Hematopoietic multipotent progenitor cell treated with erythropoietin and hydrocortisone succinate and interleukin-3 and kit ligand, for 8 days (in vitro differentiated cells): ENCODE results near the gene RING1.
A peak's percentile ranks its signal among the peaks of the same experiment; 100 is the strongest.
"Not testable (repeated sequence)": the region's sequence is repeated elsewhere in the genome, so short reads cannot be mapped to it uniquely, and the experiment has no call there.

Experiments
- DNase-seq: peaks from one replicate; pipeline ENCODE4 v3.0.0-alpha.2; 2015

RING1 gene

DNA sequence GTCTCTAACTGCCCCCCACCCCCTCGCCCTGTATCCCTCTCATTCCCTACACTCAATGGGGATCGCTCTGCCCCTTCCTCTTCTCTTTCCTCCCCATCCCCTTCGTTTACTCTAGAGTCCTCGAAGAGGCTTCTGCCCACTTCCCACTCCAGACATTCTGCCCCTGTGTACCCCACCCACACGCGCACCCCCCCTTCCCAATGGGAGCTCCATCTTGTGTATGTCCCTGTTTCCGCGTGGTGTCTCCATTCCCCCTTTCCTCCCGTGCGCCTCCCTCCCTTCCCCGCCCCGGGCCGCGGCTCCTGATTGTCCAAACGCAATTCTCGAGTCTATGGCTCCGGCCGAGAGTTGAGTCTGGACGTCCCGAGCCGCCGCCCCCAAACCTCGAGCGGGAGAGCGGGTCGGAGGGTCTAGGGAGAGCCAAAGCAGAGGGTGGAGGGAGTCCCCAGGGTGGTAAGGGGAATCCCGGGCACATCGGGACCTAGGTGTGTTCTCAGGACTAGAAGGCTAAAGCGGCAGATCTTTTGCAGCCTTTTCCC lies 679 bp upstream of the RING1 start:
- DNase-seq: peak; percentile 35

DNA sequence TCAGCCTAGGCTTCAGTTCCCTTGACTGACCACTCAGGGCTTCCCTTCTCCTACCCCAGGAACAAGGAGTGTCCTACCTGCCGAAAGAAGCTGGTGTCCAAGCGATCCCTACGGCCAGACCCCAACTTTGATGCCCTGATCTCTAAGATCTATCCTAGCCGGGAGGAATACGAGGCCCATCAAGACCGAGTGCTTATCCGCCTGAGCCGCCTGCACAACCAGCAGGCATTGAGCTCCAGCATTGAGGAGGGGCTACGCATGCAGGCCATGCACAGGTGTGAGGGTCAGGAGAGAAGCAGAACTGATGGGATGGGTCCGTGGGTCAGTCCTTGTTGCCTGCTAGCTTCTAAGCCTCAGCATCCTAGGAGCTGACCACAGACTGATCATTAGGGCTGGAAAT lies 1.6 kb downstream of the RING1 start:
- DNase-seq: no peak

DNA sequence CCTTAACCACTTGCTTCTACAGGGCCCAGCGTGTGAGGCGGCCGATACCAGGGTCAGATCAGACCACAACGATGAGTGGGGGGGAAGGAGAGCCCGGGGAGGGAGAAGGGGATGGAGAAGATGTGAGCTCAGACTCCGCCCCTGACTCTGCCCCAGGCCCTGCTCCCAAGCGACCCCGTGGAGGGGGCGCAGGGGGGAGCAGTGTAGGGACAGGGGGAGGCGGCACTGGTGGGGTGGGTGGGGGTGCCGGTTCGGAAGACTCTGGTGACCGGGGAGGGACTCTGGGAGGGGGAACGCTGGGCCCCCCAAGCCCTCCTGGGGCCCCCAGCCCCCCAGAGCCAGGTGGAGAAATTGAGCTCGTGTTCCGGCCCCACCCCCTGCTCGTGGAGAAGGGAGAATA lies 2.8 kb downstream of the RING1 start:
- no peak for DNase-seq

DNA sequence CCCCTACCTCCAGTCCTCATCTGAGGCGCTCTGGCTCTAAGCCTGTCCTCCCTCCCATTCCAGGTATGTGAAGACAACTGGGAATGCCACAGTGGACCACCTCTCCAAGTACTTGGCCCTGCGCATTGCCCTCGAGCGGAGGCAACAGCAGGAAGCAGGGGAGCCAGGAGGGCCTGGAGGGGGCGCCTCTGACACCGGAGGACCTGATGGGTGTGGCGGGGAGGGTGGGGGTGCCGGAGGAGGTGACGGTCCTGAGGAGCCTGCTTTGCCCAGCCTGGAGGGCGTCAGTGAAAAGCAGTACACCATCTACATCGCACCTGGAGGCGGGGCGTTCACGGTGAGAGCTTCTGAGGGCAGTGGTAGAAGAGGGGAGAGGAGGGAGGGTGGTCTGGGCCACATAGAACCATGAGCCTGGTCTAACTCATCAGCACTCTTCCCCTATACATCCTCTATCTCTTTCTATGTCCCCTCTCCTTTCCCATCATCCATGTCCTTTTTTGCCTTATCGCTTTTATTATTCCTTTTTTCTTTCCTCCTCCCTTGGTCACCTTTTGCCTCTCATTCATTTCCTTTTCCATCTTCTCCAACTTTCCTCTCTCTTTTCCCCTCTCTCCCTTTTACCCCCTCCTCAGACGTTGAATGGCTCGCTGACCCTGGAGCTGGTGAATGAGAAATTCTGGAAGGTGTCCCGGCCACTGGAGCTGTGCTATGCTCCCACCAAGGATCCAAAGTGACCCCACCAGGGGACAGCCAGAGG lies 3.5 kb downstream of the RING1 start:
- DNase-seq: no peak

DNA sequence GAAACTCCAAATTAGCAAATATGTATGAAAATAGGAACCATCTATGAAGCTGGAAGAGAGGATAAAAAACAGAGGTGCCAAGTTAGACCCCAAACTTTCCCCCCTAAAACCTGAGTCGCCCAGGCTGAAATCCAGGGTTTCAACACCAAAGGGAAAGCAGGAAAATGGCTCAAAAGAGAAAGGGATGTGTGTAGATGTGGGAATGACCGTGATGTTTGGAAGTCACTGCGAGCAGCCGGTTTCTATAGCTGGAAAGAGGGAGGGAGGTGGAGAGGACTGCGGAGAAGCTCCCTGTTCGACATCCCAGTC lies 4.5 kb downstream of the RING1 start:
- DNase-seq: no peak

DNA sequence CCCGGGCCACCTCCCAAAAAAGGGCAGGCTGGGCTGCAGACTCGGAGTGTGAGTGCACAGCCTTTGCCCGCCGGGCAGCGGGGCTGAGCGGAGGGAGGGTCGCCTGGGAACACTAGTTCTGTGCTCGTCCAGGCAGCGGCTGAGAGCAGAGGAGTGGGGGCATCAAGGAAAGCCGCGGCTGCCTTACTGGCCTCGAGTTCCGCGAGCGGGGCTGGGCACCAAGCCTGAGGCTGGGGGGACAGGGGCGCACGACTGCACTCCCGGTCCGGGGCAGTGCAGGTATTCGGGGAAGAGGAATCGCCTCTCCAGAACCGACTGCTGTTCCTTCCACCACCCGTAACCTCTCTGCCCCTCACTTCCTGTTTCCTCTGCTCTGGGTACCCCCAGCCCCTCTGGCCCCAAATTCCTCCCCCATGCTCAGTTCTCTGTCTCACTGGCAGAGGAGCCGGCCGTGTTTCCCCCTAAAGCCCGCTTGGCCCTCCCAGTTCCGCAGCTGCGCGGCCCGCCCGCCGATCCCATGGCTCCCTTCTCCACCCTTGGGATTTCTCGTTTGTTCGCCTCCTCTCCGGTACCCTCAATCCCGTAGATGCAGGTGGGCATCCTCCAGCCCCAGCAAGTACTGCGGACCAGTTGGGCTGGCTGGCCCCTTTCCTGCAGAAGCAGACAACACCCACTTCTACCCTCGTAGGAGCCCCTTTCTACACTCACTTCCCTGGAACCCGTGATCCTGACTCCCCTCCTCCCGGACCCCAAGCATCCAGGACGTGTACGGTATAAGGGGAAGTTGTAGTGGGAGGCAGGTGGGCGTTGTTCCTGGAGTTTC lies 5.1 kb downstream of the RING1 start:
- DNase-seq: no peak

DNA sequence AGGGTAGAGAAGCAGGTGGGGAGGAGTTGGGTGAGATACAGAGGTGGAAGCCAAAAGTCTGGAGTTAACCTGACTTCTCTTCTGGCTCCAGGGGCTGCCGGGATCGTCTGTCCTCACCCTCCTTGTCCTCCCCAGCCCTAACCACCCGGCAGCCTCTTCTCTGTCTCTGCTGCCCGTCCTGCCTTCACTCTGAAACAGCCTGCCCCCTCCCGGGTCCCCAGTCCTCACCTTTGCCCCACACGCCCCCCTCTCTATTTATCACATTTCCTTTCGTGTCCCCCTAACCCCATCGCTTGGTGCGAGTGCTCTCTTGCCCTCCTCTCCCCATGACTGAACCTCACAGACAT lies 5.7 kb downstream of the RING1 start:
- DNase-seq: no peak

DNA sequence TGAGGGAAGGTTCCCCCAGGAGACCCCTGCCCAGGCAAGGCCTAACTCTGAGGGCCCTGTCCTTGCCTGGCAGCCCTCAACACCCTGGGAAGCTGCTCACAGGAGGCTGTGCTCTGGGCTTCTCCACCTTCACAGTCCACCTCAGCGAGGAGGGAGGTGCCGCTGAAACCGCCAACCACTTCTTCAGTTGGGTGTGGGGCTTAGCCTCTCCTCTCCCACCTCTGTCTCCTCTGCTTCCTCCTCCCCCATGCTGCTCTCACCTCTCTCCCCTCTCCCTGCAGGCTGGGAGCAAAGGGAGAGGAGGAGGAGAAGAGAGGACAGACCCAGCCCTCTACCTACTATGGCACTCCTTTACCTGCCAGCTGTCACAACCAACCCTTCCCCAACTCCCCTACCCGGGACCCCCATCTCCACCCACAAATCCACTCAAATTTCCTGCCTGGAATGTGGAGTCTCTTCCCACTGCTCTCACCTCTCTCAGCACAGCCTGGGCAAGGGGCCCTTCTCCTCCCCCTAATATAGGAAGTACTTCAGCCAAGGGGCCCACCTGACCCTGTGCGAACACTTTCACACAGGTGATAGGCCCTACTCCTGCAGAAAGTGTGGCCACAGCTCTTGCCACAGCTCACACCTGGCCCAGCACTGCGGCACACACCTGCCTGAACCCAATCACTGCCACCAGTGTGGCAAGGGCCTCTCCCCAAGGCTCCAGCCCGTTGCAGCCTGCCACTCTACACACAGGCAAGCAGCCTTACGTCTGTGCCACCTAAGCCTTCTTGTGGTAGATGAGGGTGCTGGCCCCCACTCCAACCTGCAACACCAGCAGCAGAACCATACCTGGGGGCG lies 7.2 kb downstream of the RING1 start:
- DNase-seq: no peak

DNA sequence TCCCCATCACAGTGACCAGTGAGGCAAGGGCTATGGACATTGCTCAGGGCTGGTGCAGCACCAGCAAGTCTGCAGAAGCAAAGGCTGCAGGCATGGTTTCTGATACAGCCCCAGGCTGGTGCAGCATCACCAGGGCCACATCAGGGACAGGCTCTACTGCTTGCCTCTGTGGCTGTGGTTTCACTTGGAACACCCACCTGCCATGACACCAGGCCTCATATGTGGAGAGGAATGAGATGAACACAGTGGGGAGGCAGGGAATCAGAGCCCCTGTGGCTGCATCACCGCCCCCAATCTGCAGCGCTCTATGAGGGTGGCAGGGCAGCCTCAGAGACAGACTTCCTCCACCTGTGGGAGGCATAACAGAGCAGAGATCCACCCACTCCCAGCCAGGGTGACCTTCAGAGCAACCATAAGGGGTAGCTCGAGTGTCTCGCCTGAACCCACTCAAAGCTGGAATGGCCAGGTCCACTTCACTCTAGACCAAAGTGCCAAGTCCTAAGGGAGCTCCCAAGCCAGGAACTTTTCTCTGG lies 7.9 kb downstream of the RING1 start:
- DNase-seq: no peak

DNA sequence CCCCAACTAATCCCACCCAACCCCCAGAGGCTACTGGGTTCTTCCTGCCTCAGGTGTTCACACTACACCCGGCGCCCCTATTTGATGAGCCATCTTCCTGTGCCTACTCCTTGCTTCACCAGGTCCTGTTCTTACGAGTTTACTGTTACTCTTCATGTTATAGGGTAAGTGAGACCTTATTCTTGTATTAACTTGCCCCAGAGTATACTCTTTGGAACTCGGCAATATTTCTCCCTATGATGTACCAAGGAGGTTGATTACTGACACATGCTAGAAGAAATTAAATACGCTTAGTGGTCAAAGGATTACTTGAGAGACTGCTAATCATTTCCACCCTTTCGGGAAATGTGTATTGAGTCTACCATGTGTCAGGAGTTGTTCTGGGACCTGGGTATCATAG lies 8.9 kb downstream of the RING1 start:
- no peak for DNase-seq

DNA sequence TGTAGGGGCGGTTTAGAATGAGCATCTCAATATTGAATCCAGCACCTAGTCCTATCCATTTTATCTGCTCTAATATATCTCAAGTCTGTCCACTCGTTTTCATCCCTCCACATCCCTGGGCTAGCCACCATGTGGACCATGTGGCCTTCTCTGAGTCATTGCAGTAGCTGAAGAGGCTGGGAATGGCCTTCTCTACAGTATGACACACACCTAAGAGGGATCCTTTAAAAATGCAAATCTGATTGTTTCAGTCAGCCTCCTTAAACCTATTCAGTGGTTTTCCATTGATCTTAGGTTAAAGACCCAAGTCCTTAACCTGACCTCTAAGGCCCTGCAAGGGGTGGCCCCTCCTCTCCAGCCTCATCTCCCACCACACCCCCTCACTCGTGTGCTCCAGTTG lies 9.4 kb downstream of the RING1 start:
- no peak for DNase-seq

DNA sequence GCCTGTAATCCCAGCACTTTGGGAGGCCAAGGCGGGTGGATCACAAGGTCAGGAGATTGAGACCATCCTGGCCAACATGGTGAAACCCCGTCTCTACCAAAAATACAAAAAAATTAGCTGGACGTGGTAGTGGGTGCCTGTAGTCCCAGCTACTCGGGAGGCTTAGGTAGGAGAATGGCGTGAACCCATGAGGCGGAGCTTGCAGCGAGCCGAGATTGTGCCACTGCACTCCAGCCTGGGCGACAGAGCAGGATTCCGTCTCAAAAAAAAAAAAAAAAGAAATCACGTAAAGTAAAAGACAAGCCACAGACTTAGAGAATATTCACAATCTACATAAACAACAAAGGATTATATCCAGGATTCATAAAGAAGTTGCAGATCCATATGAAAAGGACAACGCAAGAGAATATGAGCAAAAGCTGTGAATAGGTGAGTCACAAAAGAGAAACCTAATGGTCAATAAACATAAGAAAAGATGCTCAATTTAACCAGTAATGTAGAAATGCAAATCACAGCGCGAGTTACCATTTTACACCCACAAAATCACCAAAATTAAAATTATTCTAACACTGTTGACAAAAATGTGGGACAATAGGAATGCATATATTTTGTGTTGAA lies 18.3 kb downstream of the RING1 start:
- DNase-seq: not testable (repeated sequence)

DNA sequence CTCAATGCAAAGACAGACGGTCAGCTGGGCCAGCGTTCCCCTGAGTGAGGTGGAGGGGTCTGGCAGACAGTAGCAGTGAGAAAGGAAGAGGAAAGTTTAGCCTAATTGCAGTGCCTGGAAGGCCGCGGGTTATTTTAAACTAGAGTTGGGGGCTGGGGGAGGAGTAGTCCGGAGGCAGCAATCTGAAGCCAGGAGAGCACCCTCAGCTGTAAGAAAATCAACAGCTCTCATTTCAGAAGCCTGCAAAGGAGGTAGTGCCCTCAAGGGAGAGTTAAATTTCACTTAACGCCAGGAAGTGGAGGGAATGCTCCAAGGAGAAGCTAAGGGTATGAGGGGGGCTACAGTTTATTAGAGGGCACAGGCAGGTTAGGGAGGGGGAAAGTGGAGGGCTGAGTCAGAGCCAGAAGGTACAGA lies 26.9 kb downstream of the RING1 start:
- no peak for DNase-seq

DNA sequence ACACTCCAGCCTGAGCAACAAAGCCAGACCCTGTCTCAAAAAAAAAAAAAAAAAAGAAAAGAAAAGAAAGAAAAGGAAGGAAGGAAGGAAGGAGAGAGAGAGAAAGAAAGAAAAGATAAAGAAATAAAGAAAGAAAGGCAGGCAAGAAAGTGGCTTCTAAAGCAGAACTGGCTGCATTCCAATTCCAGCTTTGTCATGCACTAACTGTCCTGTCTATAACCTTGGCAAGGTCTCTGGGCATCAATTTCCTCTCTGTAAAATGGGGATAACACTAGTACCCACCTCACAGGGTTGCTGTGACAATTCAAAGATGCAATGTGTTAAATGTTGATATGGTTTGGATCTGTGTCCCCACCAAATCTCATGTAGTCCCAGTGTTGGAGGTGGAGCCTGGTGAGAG lies 28.0 kb downstream of the RING1 start:
- DNase-seq: peak; percentile 64

DNA sequence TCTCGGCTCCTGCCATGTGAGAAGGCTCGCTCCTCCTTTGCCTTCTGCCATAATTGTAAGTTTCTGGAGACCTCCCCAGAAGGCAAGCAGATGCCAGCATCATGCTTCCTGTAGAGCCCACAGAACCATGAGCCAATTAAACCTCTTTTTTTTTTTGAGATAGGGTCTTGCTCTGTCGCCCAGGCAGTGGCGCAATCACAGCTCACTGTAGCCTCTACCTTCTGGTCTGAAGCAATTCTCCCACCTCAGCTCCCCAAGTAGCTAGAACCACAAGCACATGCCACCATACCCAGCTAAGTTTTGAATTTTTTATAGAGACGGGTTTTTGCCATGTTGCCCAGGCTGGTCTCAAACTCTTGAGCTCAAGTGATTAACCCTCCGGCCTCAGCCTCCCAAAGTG lies 28.6 kb downstream of the RING1 start:
- DNase-seq: no peak

DNA sequence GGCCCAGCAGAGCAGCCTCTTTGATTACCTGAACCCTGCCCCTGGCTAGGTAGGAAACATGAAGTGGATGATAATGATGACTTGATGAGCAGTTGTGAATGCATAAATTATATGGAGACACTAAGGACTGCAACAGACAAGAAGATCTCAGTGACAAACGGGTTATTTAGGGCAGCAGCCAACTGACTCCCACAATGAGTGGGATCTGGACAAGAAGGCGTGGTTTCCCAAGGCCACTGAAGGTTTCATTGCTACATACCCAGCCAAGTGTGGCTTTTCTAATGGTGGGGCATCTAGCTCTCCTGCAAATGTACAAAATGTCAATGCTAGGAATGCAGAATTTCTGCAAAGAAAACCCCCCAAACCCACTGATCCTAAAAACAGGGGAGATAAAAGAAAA lies 29.4 kb downstream of the RING1 start:
- no peak for DNase-seq

DNA sequence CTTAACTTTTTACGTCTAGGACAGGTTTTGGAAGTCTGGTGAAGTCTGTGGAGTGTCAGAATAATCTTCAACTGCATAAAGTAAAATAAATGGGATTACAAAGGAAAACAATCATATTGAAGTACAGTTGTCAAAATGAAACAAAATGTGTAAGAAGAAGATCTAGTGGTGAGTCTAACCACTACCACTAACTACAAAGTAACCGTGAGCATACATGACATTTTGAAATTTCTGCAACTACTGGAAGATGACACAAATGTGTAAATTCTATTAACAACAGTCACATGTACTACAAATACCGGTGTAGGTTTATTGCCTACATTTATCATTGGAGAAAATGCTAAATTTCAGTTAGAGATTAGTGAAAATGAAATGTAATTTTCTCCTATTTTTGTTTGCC lies 33.7 kb downstream of the RING1 start:
- DNase-seq: no peak

DNA sequence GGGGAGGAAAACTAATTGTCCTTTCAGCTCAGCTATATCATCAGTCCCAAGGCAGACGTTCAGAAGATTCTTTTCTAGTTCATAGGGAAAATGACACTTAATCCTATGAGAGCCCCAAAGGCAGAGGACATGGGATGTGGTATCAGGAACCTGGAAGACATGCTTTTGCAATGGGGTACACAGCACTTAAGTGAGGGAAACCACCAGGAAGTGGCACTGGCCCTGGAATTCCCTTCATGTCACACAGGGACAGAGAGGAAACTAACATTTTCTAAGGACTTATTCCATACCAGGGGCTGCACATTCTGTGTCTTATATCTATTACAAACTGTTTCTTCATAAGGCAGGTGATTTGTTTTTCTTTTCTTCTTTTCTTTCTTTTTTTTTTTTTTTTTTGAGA lies 35.2 kb downstream of the RING1 start:
- no peak for DNase-seq

DNA sequence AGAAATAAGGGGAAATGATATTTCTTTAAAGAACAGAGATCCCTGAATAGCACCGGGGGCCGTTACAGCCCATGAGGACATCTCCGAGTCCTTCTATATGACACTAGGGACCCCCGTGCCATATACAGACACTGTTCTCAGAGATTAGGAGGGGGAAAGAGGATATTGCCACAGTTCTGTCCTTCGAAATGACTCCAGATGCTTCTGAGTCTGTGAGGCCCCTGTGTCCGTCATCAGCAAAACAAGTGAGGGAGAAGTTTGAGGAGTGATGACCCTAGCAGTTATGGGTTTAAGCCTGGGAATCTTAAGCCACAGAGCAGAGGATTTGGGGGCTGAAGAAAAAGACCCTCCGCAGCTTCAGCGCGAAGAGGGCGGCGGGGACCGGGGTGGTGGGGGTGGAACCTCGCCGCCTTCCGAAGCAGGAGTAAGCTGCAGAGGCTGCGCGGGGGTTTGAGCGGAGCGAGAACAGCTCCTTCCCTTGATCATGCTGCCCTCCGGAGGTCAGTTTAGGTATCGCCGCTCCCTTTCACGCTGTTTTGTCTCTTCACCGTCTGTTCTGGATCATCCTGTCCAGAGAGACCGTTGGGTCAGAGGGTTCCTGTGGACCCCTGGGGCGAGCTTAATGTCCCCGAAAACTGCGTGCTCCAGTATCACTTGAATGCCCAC lies 39.8 kb downstream of the RING1 start:
- DNase-seq: peak; percentile 90

DNA sequence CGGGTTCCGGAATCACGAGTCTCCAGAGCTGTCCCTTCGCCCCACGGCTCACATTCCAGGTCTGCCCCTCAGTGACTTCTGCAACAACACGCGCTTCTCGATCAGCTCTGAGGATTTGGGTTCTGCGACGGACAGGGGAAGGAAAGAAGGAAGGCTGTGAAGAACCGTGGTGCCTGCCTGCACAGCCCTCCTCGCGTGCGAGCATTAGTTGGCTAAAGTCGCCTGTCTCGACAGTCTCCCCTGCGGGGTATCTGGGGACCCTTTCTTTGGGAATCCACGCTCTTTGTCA lies 40.3 kb downstream of the RING1 start:
- no peak for DNase-seq

DNA sequence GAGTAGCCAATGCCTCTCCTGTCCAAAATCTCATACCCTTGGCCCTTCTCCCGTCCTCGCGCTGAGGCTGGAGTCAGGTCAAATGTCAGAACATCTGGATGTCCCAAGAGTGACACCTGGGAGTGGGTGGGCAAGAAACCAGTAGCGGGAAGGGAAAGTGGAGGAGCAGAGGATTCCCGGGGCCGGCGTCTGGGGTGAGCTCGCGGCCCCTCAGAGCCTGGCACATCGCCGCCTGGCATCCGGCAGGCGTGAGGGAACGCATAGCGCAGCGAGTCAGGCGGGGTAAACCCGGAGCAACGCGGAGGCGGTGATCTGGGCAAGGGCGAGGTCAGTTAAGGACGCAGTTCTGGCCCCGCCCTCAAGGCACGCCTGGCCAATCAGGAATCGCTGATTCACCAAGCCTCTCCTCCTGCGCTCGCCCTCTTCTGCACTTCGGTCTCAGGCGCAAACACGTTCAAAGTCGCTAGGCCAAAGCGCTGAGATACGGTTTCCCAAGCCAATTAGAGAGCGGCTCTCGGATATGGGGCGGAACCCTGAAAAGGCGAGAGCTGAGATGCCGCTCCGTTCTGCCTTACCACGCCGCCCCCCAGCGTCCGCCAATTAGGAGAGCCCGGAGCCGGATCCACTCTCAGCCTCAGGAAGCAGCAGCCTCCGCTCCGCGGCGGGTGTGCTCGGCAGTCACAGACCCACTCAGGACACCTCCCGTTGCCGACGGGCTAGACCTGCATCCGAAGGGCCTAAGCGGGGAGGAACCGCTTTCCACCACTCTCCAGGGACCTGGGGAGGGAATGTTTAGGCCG lies 40.8 kb downstream of the RING1 start:
- peak; percentile 100 for DNase-seq
